Vagina (tissue), 2 donors: ENCODE data around the gene RBM10.

Experiments
- CTCF ChIP-seq, 3 experiments: fragments of 450-650 bp in 2 of 3; fragments of 200-600 bp in 1 of 3; sonication (generic) in 1 of 3; IDR thresholded peaks; one replicate each; pipeline ENCODE4 v1.5.1; 2017 to 2019; ENCODE audit warnings: antibody characterized with exemption in 3 of 3, mild to moderate bottlenecking in 2 of 3, moderate library complexity in 2 of 3
- POLR2A ChIP-seq, 2 donors: fragments of 450-650 bp; IDR thresholded peaks; one replicate each; pipeline ENCODE4 v1.6.1; 2017; ENCODE audit warnings: antibody characterized with exemption in 2 of 2, mild to moderate bottlenecking in 2 of 2, moderate library complexity in 2 of 2

GRCh38 chrX:47227334-47227583, 82.2 kb downstream of the RBM10 start:
- TF ChIP-seq CTCF (IDR thresholded peaks at IDR 0.05) (no peak), POLR2A (IDR thresholded peaks at IDR 0.05) (no peak)
